Jurkat, Clone E6-1 (cell line): ENCODE results near the gene RBBP8NL. TPM values are rescaled to one million over a fixed set of nuclear protein-coding genes. Genes with fewer than 3 reads are reported as not detected.

ENCODE experiments used
- DNase-seq: peaks from one replicate; pipeline ENCODE4 v3.0.0-alpha.2; 2011; ENCODE audit warnings: low read depth, low spot score
- H3K4me3 ChIP-seq: 2 replicates; pipeline ENCODE4 v1.5.1; 2011; ENCODE audit warnings: mild to moderate bottlenecking, low read length, control low read depth, moderate library complexity
- polyA plus RNA-seq: library from polyadenylated mRNA; unstranded; fragments of >200 nt; gene quantifications from one replicate; pipeline ENCODE4 v1.2.1, GENCODE V29; 2012; ENCODE audit warnings: missing spikeins; ENCODE audit not compliant: insufficient read length, insufficient read depth

The RBBP8NL gene
- polyA plus RNA-seq, result not detected

DNA sequence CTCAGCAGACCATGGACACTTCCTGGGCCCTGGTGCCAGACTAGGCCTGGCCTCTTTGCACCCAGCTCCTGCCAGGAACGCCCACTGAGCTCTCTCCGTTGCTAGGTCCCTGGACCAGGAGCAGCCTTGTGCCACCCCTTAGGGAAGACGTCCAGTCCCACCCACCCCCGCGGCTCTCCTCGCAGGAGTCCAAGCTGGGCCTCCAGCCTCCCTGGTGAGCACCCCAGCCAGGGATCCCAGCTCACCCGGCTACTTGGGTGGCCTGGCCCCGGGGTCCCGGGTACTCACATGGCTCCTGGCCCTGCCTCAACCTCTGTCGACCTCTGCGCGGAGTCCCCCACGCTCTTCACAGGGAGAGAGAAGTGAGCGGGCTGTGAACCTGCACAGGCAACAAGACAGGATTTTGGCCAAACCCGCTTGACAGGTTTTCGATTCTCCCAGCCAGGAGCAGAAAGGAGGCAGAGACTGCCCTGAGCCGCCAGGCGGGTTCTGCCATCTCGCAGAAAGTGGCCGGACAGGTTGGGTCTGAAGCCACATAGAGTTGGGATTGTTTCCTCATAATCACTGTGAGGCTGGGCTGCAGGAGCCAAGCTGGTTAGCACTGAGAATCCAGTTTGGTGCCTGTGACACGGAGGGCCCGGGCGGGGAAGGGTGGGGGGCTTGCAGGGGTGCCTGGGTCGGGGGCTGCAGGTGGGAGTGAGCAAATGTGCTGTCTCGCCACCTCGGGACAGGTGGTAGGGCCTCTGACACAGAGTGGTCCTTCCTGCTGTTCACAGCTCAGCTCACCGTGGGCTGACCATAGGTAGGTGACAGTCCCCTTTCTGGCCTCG lies at the start of gene RBBP8NL:
RBBP8NL (minus strand) TSS at position 368 of the 830 bp plus-strand sequence. CDS start 7,892 bp downstream, outside the sequence.
- no peak for DNase-seq
- H3K4me3 ChIP-seq, result no peak within 1 kb of the TSS

DNA sequence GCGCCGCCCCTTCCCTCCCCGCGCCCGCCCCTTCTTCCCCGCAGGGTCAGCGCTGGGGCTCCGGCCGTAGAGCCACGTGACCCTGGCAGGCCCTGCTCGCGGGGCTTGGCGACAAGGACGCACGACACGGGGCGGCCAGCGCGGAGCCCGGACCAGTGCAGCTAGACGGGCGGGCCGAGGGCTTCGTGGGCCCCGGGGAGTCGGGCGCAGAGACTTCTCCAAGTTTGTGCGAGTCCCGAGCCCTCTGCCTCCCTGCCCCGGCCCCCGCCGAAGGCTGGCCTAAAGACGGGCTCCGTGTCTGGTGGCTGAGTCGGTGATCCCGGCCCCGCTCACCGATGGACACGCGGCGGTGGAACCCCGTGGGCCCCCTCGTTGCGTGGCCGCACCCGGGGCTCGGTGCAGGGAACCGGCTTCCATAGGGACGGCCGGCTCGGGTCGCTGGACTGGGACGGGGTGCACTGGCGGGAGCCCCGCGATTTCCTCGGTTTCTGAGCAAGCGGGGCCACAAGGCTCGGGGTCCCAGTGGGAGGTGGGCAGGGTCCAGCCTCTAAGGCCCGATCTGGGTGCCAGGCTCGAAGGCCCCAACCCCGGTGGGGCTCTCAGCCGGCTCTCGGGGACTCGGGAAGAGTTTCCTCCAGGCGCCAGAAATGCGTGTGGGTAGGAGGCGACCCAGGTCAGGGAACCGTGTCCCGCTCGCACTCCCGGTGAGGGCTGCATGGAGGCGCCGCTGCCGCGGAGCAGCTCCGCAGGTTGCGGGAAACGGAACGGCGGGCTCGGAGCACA lies 48.9 kb upstream of the RBBP8NL start:
- no peak overlapping the region for H3K4me3 ChIP-seq
- DNase-seq, result no peak

GRCh38 chr20:62475772-62476055 lies 48.4 kb upstream of the RBBP8NL start, which contains the start of gene GATA5:
TSS of gene GATA5 (minus strand) at chr20:62475995. CDS start at chr20:62475521, 474 bp downstream.
- DNase-seq, result no peak
- H3K4me3 ChIP-seq, result no peak within 1 kb of the TSS

DNA sequence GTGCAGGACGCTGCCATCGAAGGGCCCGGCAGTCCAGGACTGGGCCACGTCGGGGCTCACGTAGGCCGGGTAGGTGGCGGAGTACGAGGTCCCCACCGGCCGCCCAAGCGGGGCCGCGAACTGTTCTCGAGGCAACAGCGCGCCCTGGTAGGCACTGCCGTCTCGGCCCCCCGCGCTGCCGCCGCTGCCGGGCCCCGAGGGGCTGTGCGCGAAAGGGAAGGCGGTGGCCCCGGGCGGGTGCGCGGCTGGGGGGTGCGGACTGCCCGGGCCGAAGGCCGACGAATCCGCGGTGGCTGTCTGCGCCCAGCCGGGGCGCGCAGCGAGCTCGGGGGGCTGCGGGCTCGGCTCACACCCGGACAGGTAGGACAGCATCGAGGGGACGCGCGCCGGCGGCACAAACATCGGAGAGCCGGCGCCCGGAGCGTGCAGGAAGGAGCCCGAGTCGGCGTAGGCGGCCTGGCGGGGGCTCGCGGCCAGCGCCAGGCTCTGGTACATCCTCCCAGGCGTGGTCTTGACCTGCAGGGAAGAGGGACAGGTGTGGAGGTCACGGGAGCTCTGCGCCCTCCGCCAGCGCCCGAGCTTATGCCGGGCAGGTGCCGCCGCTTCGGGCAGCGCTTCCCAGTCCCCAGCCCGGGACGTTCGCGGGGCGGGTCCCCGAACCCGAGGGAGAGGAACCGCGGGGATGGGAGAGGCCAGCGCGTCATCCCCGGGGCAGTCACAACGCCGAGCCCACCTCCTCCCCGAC lies 47.9 kb upstream of the RBBP8NL start:
- H3K4me3 ChIP-seq, result no peak overlapping the region
- DNase-seq, result no peak

- no peak for DNase-seq
- no peak overlapping the region for H3K4me3 ChIP-seq
These were observed 47.3 kb upstream of the RBBP8NL start for GRCh38 chr20:62474604-62475026.

DNA sequence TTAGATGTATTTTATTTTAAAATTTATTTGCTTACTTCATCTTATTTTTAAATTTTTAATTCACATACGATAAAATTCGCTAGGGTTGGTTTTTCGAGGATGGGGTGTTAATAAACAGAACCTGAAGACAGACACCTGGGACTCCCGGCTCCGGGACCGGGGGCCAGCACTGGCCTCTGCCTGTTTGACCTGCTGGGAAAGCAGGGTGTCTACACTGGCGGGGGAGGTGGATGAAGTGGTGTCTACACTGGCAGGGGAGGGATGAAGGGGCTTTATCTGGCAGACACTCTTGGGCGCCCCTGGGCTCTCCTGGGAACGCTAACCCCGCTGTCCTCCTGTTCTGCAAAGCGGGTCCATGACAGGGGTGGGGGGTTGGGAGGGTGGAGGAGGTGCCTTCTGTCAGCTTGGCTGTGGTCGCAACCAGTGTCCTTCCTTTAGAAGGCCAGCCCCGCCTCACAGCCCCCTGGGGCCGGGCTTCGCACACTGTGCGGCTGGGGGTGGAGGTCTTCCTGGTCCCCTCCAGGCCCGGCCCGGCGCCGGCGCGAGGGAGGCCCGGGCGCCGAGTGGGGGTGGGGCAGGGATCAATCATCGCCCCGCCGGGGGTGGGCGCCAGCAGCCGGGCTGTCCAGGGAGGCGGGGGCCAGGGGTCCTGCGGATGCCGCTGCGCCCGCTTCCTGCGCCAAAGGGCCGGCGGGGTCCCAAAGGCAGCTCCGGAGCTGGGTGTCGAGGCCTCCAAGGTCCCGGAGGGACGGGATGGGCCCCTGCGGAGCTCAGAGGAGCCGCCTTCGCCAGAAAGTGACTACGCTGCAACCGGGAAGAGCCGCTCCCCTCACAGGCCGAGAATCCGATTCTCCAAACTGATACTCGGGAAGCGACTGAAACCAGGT lies 46.6 kb upstream of the RBBP8NL start:
- no peak for DNase-seq

DNA sequence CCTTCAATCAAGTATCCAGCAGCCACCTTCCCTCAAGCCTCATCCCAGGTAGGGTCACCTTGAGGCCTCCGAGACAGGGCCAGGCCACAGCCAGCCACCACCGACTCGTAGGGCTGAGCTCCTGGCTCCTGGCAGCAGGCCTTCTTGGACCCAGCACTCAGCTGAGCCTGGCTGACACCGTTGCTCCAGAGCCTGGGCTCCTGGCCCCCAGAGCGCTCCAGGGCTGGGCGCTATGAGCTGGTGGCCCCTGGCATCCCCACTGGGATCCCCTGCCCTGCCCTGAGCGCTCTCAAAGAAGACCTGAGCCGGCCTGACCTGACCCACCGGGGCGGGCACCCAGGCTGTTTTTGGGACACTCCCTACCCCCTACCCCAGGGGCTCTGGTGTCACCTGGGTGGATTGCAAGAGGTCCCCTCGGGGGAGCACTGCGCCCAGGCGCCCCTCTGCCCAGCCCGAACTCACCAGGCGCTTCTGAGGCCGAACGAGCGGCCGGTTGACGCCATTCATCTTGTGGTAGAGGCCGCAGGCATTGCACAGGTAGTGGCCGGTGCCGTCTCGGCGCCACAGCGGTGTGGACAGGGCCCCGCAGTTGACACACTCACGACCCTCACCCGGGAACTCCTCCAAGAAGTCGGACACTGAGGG lies 45.7 kb upstream of the RBBP8NL start:
- no peak for DNase-seq
- no peak overlapping the region for H3K4me3 ChIP-seq

More for the DNA sequence above, 46.6 kb upstream of the RBBP8NL start:
- H3K4me3 ChIP-seq, result no peak overlapping the region

DNA sequence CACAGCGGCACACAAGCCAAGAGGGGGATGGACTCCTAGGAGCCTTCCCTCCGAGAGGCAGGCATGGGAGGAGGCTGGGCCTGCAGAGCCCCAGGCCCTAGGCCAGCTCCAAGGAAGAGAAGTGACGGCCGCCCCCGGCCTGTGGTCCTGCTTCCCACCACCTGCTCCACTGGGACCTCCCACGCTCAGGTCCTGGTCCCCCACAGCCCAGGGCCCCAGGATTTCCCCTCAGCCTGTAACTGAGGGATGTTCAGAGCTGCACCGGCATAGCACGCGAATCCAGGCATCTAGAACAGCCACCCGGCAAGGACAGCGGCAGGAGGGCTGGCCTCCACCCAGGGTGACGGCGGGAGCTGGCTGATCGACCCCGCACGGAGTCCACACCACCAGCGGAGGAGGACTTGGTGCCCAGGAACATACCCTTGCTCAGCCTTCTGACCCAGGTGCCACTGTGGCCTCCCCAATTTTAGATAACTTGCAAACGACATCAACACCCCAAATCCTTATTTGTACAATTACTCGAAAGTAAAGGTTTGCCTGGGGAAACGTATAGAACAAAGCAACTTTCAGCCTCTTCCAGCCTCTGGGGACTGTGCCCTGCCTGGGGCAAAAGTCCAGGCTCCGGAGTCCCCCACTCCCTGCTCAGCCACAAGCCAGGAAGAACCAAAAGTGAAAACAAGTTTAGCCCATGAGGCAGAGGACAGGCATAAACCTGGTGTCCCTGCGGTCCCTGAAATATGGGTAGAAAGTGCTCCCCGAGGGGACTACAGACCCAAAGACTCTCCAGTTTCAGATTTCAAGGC lies 45.0 kb upstream of the RBBP8NL start:
- DNase-seq, result no peak
- no peak overlapping the region for H3K4me3 ChIP-seq

- H3K4me3 ChIP-seq, result no peak overlapping the region
- DNase-seq, result no peak
These were observed 43.1 kb upstream of the RBBP8NL start for GRCh38 chr20:62470459-62470858.

GRCh38 chr20:62470001-62470400 lies 42.7 kb upstream of the RBBP8NL start:
- no peak for DNase-seq

DNA sequence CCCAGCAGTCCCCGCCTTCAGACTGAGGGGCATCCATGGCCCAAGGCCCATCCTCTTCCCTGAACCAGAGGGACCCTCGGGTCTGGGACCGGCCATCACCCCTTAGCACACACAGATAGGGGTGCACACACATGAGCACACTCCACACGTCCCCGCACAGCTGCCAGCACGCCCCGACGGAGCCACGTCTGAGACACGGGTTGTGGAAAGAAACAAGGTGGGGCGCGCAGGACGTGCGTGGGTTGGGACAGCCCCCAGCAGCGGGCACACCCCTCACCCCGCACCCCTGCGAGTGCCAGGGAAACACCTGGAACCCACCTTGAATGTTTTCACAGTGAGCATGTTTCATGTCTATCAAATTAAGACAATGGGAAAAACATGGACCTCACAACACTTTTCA lies 42.0 kb upstream of the RBBP8NL start:
- no peak overlapping the region for H3K4me3 ChIP-seq
- no peak for DNase-seq

More at GRCh38 chr20:62470001-62470400, 42.7 kb upstream of the RBBP8NL start:
- H3K4me3 ChIP-seq, result no peak overlapping the region

GRCh38 chr20:62466806-62467537 lies 39.6 kb upstream of the RBBP8NL start:
- no peak for DNase-seq
- H3K4me3 ChIP-seq, result no peak overlapping the region

DNA sequence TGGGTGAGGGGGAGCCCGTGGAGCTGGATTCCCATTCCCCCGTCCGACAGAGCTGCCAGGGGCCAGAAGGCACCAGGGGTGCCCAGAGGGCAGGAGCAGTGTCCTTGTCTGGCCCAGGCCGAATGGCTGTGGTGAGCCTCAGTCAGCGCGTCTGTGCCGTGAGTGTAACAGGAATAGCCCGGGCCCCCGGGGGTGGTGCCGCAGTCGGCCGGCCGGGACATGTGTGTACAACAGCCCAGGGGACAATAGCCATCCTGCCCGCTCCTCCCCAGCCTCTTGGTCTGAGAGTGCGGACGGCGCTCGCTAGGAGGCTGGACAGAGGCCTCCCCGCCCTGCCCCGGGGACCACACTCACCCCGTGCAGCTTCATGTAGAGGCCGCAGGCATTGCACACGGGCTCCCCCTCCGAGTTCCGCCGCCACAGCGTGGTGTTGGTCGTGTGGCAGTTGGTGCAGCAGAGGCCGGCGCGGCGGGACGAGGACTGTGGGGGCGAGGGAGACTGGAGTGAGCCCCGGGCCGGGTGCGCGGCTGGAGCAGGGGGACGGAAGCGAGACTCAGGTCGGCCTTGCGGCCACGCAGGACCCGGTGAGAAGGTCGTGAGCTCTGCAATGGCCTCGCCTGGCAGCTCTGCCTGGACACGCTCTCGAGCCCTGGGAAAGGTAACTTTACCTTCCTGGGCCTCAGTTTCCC lies 38.9 kb upstream of the RBBP8NL start:
- DNase-seq, result no peak
- no peak overlapping the region for H3K4me3 ChIP-seq

DNA sequence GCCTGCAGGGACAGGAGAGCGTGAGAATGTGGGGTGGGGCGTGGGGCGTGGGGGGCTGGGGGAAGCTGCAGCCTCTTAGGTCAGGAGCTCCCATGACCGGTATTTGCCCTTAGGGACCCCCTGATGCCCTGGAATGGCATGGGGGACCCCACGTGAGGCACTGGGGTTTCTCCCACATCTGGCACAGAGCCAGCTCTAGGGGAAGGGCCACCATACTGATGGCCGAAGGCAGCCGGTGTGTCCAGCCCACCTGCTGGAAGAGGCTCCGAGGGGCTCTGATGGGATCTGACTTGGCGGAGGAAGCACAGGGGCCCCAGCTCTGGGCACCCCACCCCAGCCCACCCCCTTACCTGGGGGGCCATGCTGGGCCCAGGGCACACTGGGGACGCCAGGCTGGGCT lies 37.7 kb upstream of the RBBP8NL start:
- H3K4me3 ChIP-seq, result no peak overlapping the region
- no peak for DNase-seq

DNA sequence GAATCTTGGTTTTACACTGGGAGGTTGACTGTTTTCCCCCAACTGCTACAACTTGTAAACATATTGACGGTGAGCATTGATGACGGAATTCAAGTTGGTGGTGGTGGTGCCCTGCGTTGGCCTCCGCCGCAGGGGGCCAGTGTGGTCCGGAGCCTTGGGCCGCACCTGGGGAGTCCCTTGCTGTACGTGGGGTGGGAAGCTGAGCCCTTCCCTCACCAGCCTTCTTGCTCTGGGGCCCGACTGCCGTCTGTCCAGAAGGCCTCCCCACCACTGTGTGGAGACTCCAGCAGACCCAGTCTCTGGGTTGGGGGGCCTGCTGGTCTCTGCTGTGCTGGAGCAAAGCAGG lies 37.1 kb upstream of the RBBP8NL start:
- DNase-seq, result no peak
- H3K4me3 ChIP-seq, result no peak overlapping the region

DNA sequence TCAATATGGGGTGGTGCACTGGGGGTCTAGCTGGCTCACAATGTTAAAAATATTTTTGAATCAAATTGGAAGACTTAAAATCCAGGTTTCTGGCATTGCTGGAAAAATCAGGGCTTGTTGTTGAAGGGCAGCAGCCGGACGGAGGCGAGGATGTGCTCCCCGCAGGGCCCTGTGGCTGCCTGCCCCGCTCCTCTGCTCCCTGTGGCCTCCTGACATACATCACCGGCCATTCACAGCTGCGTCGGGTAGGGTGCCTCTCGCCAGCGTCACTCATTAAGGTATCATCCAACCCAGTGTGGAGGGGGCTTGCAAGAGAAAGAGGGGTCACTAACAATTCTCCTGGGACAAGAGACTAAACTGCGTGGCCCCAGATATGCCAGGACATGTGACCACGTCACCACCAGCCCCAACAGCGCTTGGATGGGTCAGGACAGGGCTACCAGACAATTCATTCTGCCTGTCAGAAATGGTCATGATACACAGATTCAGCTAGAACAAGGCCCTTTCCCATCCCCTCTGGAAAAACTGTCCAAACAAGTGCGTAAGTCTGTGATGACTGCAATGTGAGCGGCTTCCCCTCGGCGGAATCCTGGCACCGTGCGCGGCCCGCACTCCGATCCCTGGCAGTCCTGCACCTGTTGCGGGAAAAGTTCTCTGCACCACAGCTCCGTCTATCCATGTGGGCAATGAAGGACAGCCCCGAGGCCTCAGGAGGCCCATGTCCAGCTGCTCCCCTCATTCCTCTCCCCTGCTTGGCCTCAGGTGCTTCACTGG lies 36.5 kb upstream of the RBBP8NL start:
- H3K4me3 ChIP-seq, result no peak overlapping the region
- no peak for DNase-seq
